Astrocyte (in vitro differentiated cells and primary cell): ENCODE results near the gene KIAA1614.

Experiments used
- EZH2 ChIP-seq: IDR thresholded peaks from 2 replicates; pipeline ENCODE4 v1.6.1; 2012; ENCODE audit warnings: mild to moderate bottlenecking, low read length, inconsistent platforms; ENCODE audit not compliant: insufficient read depth
- TF ChIP-seq, protein P1 (sequence below): IDR thresholded peaks from 2 replicates; pipeline ENCODE4 v1.5.1; 2011; ENCODE audit warnings: low read depth, mild to moderate bottlenecking, inconsistent platforms, low read length, moderate library complexity; ENCODE audit not compliant: insufficient read depth

- TF ChIP-seq, protein P1, sequence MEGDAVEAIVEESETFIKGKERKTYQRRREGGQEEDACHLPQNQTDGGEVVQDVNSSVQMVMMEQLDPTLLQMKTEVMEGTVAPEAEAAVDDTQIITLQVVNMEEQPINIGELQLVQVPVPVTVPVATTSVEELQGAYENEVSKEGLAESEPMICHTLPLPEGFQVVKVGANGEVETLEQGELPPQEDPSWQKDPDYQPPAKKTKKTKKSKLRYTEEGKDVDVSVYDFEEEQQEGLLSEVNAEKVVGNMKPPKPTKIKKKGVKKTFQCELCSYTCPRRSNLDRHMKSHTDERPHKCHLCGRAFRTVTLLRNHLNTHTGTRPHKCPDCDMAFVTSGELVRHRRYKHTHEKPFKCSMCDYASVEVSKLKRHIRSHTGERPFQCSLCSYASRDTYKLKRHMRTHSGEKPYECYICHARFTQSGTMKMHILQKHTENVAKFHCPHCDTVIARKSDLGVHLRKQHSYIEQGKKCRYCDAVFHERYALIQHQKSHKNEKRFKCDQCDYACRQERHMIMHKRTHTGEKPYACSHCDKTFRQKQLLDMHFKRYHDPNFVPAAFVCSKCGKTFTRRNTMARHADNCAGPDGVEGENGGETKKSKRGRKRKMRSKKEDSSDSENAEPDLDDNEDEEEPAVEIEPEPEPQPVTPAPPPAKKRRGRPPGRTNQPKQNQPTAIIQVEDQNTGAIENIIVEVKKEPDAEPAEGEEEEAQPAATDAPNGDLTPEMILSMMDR, result no peak
- TF ChIP-seq EZH2, result no peak
Observed at GRCh38 chr1:180976732-180977357, 64.1 kb downstream of the KIAA1614 start.
